SK-N-SH (cell line): ENCODE results near the gene CNNM3. TPM values are rescaled to one million over a fixed set of nuclear protein-coding genes. Genes with fewer than 3 reads are reported as not detected.

Experiments
- CTCF ChIA-PET: fragments of 300-600, 350-600 bp; formaldehyde crosslinking; extraction: SDS; loops from one replicate; lab custom pipeline; 2021; lab: Yijun Ruan, JAX
- POLR2A ChIA-PET: fragments of 350-600 bp; sonication (Branson Sonifier 250); formaldehyde crosslinking; extraction: SDS; loops from one replicate; lab custom pipeline; 2020; ENCODE audit warnings: antibody characterized with exemption, inconsistent platforms; lab: Yijun Ruan, JAX
- DNase-seq: peaks from one replicate; pipeline ENCODE4 v3.0.0; 2012
- H2AFZ ChIP-seq: fragments of 200-600 bp; sonication (generic); 2 replicates; pipeline ENCODE4 v1.8.1; 2016; ENCODE audit warnings: antibody characterized with exemption, mild to moderate bottlenecking, low read depth
- H3F3A ChIP-seq: fragments of 200-600 bp; sonication (generic); replicated peaks from 2 replicates; pipeline ENCODE3; 2016; ENCODE audit warnings: antibody characterized with exemption, mild to moderate bottlenecking; ENCODE audit not compliant: insufficient read depth
- H3K27ac ChIP-seq, 2 experiments: fragments of 200-500 bp in 1 of 2; fragments of 200-600 bp in 1 of 2; sonication (Bioruptor generic) in 1 of 2; sonication (generic), shearing (Covaris generic) in 1 of 2; 2 replicates each; pipeline versions ENCODE4 v1.5.1 to v1.6.1; 2014 to 2016; ENCODE audit warnings: low read depth in 2 of 2, inconsistent platforms in 1 of 2, low read length in 1 of 2, mild to moderate bottlenecking in 1 of 2, mixed read lengths in 1 of 2
- H3K27me3 ChIP-seq: fragments of 200-600 bp; sonication (generic), shearing (Covaris generic); 2 replicates; pipeline ENCODE4 v1.6.1; 2016; ENCODE audit warnings: mixed run types; ENCODE audit not compliant: insufficient read depth
- H3K36me3 ChIP-seq, 2 experiments: fragments of 200-500 bp in 1 of 2; fragments of 200-600 bp in 1 of 2; sonication (Bioruptor generic) in 1 of 2; sonication (generic) in 1 of 2; replicated peaks in 1 of 2; 2 replicates each; pipeline versions ENCODE3 to v1.5.1; 2014 to 2016; ENCODE audit warnings: low read length in 1 of 2, mild to moderate bottlenecking in 1 of 2; ENCODE audit not compliant: insufficient read depth in 2 of 2, control insufficient read depth in 1 of 2
- H3K4me1 ChIP-seq, 2 experiments: fragments of 200-500 bp in 1 of 2; fragments of 200-600 bp in 1 of 2; sonication (Bioruptor generic) in 1 of 2; sonication (generic), shearing (Covaris generic) in 1 of 2; 2 replicates each; pipeline versions ENCODE4 v1.5.1 to v1.6.1; 2014 to 2016; ENCODE audit warnings: low read depth in 1 of 2, low read length in 1 of 2, mixed run types in 1 of 2; ENCODE audit not compliant: insufficient read depth in 2 of 2, control insufficient read depth in 1 of 2
- H3K4me2 ChIP-seq: fragments of 200-600 bp; sonication (generic), shearing (Covaris generic); 2 replicates; pipeline ENCODE4 v1.6.1; 2017; ENCODE audit warnings: mixed run types
- H3K4me3 ChIP-seq, 2 experiments: fragments of 200-500 bp in 1 of 2; fragments of 200-600 bp in 1 of 2; sonication (Bioruptor generic) in 1 of 2; sonication (generic), shearing (Covaris generic) in 1 of 2; 2 replicates each; pipeline versions ENCODE4 v1.5.1 to v1.8.1; 2014 to 2016; ENCODE audit warnings: low read depth in 2 of 2, inconsistent platforms in 1 of 2, low read length in 1 of 2, mild to moderate bottlenecking in 1 of 2, mixed read lengths in 1 of 2, moderate library complexity in 1 of 2
- H3K79me2 ChIP-seq: fragments of 200-600 bp; sonication (generic); 2 replicates; pipeline ENCODE4 v1.8.1; 2017; ENCODE audit warnings: mild to moderate bottlenecking; ENCODE audit not compliant: insufficient read depth
- H3K9ac ChIP-seq: fragments of 200-600 bp; sonication (generic); 2 replicates; pipeline ENCODE4 v1.6.1; 2017; ENCODE audit warnings: mixed run types
- H3K9me2 ChIP-seq: fragments of 200-600 bp; sonication (generic); 2 replicates; pipeline ENCODE4 v1.6.1; 2017; ENCODE audit warnings: mixed run types
- H3K9me3 ChIP-seq: fragments of 200-600 bp; sonication (generic); 2 replicates; pipeline ENCODE4 v1.6.1; 2017; ENCODE audit warnings: mixed run types, mild to moderate bottlenecking, moderate library complexity
- H4K20me1 ChIP-seq: fragments of 200-600 bp; sonication (generic); 2 replicates; pipeline ENCODE4 v1.6.1; 2017; ENCODE audit warnings: mild to moderate bottlenecking, mixed run types; ENCODE audit not compliant: insufficient read depth
- ELF1 ChIP-seq: IDR thresholded peaks from 2 replicates; pipeline ENCODE4 v1.4.0; 2012
- EP300 ChIP-seq, 2 experiments: IDR thresholded peaks; 2 replicates each; pipeline versions ENCODE4 v1.4.0 to v1.6.1; 2012; ENCODE audit warnings: borderline replicate concordance in 1 of 2, low read depth in 1 of 2, low read length in 1 of 2
- EZH2phosphoT487 ChIP-seq: fragments of 200-600 bp; sonication (generic); IDR thresholded peaks from 2 replicates; pipeline ENCODE4 v1.6.1; 2017; ENCODE audit warnings: low read depth, mixed run types, mild to moderate bottlenecking, antibody characterized with exemption, moderate library complexity, borderline replicate concordance
- FOXJ3 ChIP-seq: sonication (generic); formaldehyde crosslinking; IDR thresholded peaks from 2 replicates; pipeline ENCODE4 v1.5.1; 2020; ENCODE audit warnings: mild to moderate bottlenecking, missing genetic modification reagents
- GABPA ChIP-seq: IDR thresholded peaks from 2 replicates; pipeline ENCODE4 v1.4.0; 2012; ENCODE audit warnings: low read depth, mild to moderate bottlenecking
- GATA2 ChIP-seq: sonication (generic); formaldehyde crosslinking; IDR thresholded peaks from 2 replicates; pipeline ENCODE4 v1.5.0; 2020; ENCODE audit warnings: mild to moderate bottlenecking, missing genetic modification reagents
- IRF3 ChIP-seq: fragments of 150-350 bp; IDR thresholded peaks from 2 replicates; pipeline ENCODE4 v1.6.1; 2016; ENCODE audit warnings: mild to moderate bottlenecking, low read depth, low read length
- MXI1 ChIP-seq: IDR thresholded peaks from 2 replicates; pipeline ENCODE4 v1.6.1; 2012; ENCODE audit warnings: mild to moderate bottlenecking, low read depth, low read length, improper control_type of control experiment
- POLR2AphosphoS5 ChIP-seq: IDR thresholded peaks from 2 replicates; pipeline ENCODE4 v1.6.1; 2012; ENCODE audit warnings: low read depth, low read length
- RXRA ChIP-seq: IDR thresholded peaks from 2 replicates; pipeline ENCODE4 v1.4.0; 2012; ENCODE audit warnings: low read depth, mild to moderate bottlenecking, borderline replicate concordance
- SMC3 ChIP-seq: IDR thresholded peaks from 2 replicates; pipeline ENCODE4 v1.6.1; 2012; ENCODE audit warnings: low read depth, low read length, improper control_type of control experiment
- TAF1 ChIP-seq: IDR thresholded peaks from 2 replicates; pipeline ENCODE4 v1.6.1; 2012; ENCODE audit warnings: low read depth, mild to moderate bottlenecking, low read length, moderate library complexity, borderline replicate concordance
- ZBTB33 ChIP-seq: IDR thresholded peaks from 2 replicates; pipeline ENCODE4 v1.4.0; 2012; ENCODE audit warnings: low read depth, borderline replicate concordance
- WGBS: methylation state at CpG from one replicate; pipeline ENCODE4 v1.1.6; 2017; ENCODE audit warnings: low lambda C conversion rate; 5-methylcytosine and 5-hydroxymethylcytosine counted together
- polyA plus RNA-seq, 3 experiments: library from polyadenylated mRNA; depleted of rRNA; stranded (reverse); fragments of >200 nt; gene quantifications; 2 replicates each; pipeline ENCODE4 v1.2.3, GENCODE V29; 2012
- TF ChIP-seq, protein P1 (sequence below): fragments of 200-600 bp; sonication (generic); IDR thresholded peaks from 2 replicates; pipeline ENCODE4 v1.6.1; 2017; ENCODE audit warnings: antibody characterized with exemption, mild to moderate bottlenecking, moderate library complexity
- TF ChIP-seq, protein P2 (sequence below): IDR thresholded peaks from 2 replicates; pipeline ENCODE4 v1.6.1; 2012; ENCODE audit warnings: mild to moderate bottlenecking, low read depth, low read length, moderate library complexity

Gene CNNM3
- polyA plus RNA-seq, 1 of the 3 experiments (the other 2 are of a cell fraction) = 14.7 TPM

DNA sequence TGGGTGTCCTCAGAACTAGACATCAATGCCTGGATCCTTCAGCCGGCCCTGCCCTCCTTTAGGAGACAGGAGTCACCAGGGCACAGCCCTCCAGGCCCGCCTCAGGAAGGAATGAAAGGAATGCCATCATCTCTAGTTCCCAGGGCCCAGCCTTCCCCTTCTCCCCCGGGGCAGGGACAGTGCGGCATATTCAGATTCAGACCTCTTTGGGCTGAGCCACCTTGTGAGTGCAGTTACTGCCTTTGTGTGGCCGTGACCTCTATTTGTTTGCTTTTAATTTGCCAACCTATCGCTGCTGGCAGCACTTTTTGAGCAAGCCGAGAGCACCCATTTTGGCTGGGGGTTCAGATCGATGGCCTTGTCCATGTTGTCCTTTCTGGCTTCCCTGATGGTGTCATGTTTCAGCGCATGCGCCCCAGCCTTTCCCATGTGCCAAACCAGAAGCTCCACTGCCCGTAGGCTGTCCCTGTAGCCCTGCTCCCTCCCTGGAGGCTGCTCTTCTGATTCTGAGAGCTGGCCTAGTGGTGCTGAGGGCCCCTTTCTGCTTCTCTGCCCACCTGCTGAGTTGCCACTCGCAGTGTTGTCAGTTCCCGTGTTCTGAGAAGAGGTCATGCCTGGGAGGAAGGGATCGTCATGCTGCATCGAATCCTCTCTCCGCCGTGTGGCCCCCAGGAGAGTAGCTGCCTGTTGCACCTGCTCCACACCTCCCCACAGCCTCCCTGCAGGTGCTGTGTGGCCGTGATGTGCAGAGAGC, 16.9 kb downstream of the CNNM3 start:
- Histone ChIP-seq H3K79me2 (no peaks in the 10 kb centered on the region), H3K4me1 (no peaks in the 10 kb centered on the region; a peak in 1 of 4 replicates), H3F3A (no peaks in the 10 kb centered on the region), H4K20me1 (no peaks in the 10 kb centered on the region), H3K9me2 (no peaks in the 10 kb centered on the region), H3K36me3 (peaks cover 11 to 58% of the 10 kb centered on the region in 2 experiments), H3K9ac (no peak overlapping the region), H3K9me3 (no peaks in the 10 kb centered on the region), H3K4me3 (no peak overlapping the region), H3K27me3 (no peaks in the 10 kb centered on the region), H3K27ac (no peak overlapping the region), H3K4me2 (no peak overlapping the region), H2AFZ (no peak overlapping the region)
- POLR2A ChIA-PET = no interaction called here
- 75% methylated on average over 14 of the region's 18 CpGs for WGBS
- no peak for DNase-seq
- TF ChIP-seq GATA2 (CRISPR knock-in tag) (no peak), ZBTB33 (no peak), EP300 (IDR thresholded peaks at IDR 0.05; ENCODE audit: borderline replicate concordance in 1 of 2, low read depth in 1 of 2, low read length in 1 of 2) (no peak), POLR2AphosphoS5 (no peak), EZH2phosphoT487 (no peak), ELF1 (no peak), IRF3 (no peak), FOXJ3 (CRISPR knock-in tag) (no peak), RXRA (no peak), SMC3 (no peak), GABPA (no peak), MXI1 (no peak), TAF1 (no peak)
- TF ChIP-seq, protein P1, sequence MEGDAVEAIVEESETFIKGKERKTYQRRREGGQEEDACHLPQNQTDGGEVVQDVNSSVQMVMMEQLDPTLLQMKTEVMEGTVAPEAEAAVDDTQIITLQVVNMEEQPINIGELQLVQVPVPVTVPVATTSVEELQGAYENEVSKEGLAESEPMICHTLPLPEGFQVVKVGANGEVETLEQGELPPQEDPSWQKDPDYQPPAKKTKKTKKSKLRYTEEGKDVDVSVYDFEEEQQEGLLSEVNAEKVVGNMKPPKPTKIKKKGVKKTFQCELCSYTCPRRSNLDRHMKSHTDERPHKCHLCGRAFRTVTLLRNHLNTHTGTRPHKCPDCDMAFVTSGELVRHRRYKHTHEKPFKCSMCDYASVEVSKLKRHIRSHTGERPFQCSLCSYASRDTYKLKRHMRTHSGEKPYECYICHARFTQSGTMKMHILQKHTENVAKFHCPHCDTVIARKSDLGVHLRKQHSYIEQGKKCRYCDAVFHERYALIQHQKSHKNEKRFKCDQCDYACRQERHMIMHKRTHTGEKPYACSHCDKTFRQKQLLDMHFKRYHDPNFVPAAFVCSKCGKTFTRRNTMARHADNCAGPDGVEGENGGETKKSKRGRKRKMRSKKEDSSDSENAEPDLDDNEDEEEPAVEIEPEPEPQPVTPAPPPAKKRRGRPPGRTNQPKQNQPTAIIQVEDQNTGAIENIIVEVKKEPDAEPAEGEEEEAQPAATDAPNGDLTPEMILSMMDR = no peak
- TF ChIP-seq, protein P2, sequence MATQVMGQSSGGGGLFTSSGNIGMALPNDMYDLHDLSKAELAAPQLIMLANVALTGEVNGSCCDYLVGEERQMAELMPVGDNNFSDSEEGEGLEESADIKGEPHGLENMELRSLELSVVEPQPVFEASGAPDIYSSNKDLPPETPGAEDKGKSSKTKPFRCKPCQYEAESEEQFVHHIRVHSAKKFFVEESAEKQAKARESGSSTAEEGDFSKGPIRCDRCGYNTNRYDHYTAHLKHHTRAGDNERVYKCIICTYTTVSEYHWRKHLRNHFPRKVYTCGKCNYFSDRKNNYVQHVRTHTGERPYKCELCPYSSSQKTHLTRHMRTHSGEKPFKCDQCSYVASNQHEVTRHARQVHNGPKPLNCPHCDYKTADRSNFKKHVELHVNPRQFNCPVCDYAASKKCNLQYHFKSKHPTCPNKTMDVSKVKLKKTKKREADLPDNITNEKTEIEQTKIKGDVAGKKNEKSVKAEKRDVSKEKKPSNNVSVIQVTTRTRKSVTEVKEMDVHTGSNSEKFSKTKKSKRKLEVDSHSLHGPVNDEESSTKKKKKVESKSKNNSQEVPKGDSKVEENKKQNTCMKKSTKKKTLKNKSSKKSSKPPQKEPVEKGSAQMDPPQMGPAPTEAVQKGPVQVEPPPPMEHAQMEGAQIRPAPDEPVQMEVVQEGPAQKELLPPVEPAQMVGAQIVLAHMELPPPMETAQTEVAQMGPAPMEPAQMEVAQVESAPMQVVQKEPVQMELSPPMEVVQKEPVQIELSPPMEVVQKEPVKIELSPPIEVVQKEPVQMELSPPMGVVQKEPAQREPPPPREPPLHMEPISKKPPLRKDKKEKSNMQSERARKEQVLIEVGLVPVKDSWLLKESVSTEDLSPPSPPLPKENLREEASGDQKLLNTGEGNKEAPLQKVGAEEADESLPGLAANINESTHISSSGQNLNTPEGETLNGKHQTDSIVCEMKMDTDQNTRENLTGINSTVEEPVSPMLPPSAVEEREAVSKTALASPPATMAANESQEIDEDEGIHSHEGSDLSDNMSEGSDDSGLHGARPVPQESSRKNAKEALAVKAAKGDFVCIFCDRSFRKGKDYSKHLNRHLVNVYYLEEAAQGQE = no peak
- CTCF ChIA-PET = interaction anchor here (0.9 to 1.5 kb wide), 2 partner anchors 25 to 119 kb away, joined by 4 read pairs; partner anchors contain the start of gene ANKRD39
